ENCODE data around the gene IL1RAP.
A peak's percentile ranks its signal among the peaks of the same experiment; 100 is the strongest.
"Not testable (repeated sequence)": the region's sequence is repeated elsewhere in the genome, so short reads cannot be mapped to it uniquely, and the experiment has no call there.

IL1RAP gene

GRCh38 chr3:190513409-190514370 lies at the start of gene IL1RAP:
Gene IL1RAP (plus strand): TSS chr3:190514085. CDS start chr3:190564290, 50,205 bp downstream.
- no peak for TF ChIP-seq CTCF (conservative IDR thresholded peaks at IDR 0.05; ENCODE audit: control insufficient read depth, insufficient read depth, low read depth, low read length)
- peak; percentile 91 for DNase-seq (ENCODE audit: low read depth)
- H3K4me3 ChIP-seq (ENCODE audit: control insufficient read depth, low read depth, low read length) = peak within 1 kb of the TSS; percentile 95

- H3K4me3 ChIP-seq (ENCODE audit: control insufficient read depth, low read depth, low read length) = no peak overlapping the region
- no peak for TF ChIP-seq CTCF (conservative IDR thresholded peaks at IDR 0.05; ENCODE audit: control insufficient read depth, insufficient read depth, low read depth, low read length)
- no peak for DNase-seq (ENCODE audit: low read depth)
Observed at GRCh38 chr3:190467922-190468321, 46.0 kb upstream of the IL1RAP start.

GRCh38 chr3:190473261-190473660 lies 40.6 kb upstream of the IL1RAP start:
- DNase-seq (ENCODE audit: low read depth); H3K4me3 ChIP-seq (ENCODE audit: control insufficient read depth, low read depth, low read length): not testable (repeated sequence)

- TF ChIP-seq CTCF (conservative IDR thresholded peaks at IDR 0.05; ENCODE audit: control insufficient read depth, insufficient read depth, low read depth, low read length) = peak; percentile 15
- peak; percentile 39 for DNase-seq (ENCODE audit: low read depth)
- no peak overlapping the region for H3K4me3 ChIP-seq (ENCODE audit: control insufficient read depth, low read depth, low read length)
Observed at GRCh38 chr3:190481779-190482178, 32.1 kb upstream of the IL1RAP start.

- peak; percentile 20 for DNase-seq (ENCODE audit: low read depth)
- no peak for TF ChIP-seq CTCF (conservative IDR thresholded peaks at IDR 0.05; ENCODE audit: control insufficient read depth, insufficient read depth, low read depth, low read length)
- H3K4me3 ChIP-seq (ENCODE audit: control insufficient read depth, low read depth, low read length) = no peak overlapping the region
Observed at GRCh38 chr3:190485830-190486532, 27.9 kb upstream of the IL1RAP start.

GRCh38 chr3:190486533-190486864 lies 27.4 kb upstream of the IL1RAP start:
- no peak for DNase-seq (ENCODE audit: low read depth)
- no peak overlapping the region for H3K4me3 ChIP-seq (ENCODE audit: control insufficient read depth, low read depth, low read length)
- TF ChIP-seq CTCF (conservative IDR thresholded peaks at IDR 0.05; ENCODE audit: control insufficient read depth, insufficient read depth, low read depth, low read length) = no peak

Data from fibroblast of mammary gland (primary cell).